ENCODE results near the gene CLMP.

DNA sequence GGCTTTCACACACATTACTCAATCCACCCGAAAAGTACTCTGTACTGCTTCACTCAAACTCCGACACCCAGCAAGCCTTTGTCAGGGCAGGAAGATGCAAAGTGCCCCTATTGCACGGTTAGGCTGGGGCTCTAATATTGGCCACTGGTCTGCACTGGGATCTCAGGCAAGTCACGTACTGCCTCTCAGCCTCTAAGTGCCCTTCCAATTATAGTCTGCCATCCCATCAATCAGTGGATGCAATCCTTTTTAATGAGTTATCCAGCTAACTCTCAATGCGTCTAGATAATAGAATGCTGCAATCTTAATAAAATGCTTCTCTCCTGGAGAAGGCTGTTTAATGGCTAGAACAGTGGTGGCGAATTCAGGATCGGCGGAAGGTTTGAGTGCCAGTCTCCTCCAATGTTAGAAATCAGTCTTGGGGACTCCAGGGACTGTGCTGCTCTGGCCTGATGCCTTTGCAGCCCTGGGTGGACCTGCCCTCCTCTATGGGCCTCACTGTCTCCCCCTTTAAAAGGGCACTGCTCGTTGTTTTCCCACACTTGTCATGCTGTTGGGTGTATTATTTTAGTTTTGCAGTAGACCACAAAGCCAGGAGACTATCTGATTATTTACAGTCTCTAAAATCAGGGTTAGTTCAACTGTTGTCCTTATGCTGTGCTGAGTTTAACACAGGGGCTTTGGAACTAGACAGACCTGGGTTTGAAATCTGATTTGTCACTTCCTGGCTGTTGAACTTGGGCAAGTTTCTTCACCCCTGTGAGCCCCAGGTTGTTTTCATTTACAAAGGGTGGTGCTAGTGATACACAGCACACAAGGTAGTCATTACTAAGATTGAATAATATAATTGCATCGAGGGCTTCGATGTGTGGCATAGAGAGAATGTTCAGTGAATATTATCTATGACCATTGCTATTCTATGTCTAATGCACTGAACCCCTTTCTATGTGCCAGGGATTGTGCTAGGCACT lies 36.7 kb downstream of the CLMP start:
- TF ChIP-seq, protein P1, sequence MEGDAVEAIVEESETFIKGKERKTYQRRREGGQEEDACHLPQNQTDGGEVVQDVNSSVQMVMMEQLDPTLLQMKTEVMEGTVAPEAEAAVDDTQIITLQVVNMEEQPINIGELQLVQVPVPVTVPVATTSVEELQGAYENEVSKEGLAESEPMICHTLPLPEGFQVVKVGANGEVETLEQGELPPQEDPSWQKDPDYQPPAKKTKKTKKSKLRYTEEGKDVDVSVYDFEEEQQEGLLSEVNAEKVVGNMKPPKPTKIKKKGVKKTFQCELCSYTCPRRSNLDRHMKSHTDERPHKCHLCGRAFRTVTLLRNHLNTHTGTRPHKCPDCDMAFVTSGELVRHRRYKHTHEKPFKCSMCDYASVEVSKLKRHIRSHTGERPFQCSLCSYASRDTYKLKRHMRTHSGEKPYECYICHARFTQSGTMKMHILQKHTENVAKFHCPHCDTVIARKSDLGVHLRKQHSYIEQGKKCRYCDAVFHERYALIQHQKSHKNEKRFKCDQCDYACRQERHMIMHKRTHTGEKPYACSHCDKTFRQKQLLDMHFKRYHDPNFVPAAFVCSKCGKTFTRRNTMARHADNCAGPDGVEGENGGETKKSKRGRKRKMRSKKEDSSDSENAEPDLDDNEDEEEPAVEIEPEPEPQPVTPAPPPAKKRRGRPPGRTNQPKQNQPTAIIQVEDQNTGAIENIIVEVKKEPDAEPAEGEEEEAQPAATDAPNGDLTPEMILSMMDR (IDR thresholded peaks at IDR 0.05): no peak
- no peak for TF ChIP-seq MYC (IDR thresholded peaks at IDR 0.05; ENCODE audit: borderline replicate concordance, low read length)
- TF ChIP-seq REST (IDR thresholded peaks at IDR 0.05): no peak
- no peak for TF ChIP-seq RAD21 (conservative IDR thresholded peaks at IDR 0.05 in 1 of 2, IDR thresholded peaks at IDR 0.05 in 1 of 2)
- TF ChIP-seq JUN (IDR thresholded peaks at IDR 0.05): no peak
